RCC 7860 (cell line): Measurements from ENCODE around the gene ZNF519.
"Not testable (repeated sequence)": the region's sequence is repeated elsewhere in the genome, so short reads cannot be mapped to it uniquely, and the experiment has no call there.

ENCODE experiments used
- DNase-seq: peaks from one replicate; pipeline ENCODE4 v3.0.0-alpha.2; 2015; ENCODE audit warnings: low spot score
- FAIRE-seq: peaks from 2 replicates; lab custom pipeline; 2012; peaks lifted over from hg19 to GRCh38; lab: Jason Lieb, UNC

The ZNF519 gene

DNA sequence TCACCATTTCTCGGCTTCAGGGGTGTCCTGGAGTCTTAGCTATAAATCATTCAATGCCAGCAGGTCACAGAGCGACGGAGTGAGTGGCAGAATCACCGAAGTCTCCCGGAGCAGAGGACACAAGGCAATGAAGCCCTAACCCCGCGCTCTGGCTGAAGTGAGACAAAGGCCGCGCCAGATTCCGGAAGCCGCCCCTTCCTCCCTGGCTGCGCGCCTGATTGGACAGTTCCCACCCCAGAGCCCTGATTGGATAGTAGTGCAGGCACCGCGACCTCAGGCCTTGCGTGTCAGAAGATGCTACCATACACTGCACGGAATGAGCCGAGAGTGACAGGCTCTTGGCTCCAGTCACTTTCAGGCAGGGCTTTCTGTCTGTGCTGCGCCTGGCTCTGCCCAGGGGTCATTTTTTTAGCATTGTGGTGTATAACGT is at the start of gene ZNF519:
TSS of gene ZNF519 (minus strand) at position 165 of the 430 bp plus-strand sequence. CDS start at position 7, 158 bp downstream.
- FAIRE-seq (peak; percentile 83), DNase-seq (peak; percentile 87)

DNA sequence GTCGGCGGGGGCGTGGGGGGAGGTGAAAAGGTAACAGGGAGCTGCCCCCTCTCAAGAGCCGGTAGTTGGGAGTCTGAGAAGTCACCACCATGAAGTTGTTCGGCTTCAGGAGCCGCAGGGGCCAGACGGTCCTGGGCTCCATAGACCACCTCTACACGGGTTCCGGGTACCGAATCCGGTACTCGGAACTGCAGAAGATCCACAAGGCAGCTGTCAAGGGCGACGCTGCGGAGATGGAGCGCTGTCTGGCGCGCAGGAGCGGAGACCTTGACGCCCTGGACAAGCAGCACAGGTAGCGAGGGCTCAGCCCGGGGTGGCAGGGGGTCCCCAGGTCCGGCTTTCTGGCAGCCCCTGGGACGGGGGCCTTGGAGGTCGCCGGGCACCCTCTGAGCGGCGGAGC is 47.1 kb upstream of the ZNF519 start:
- FAIRE-seq (no peak), DNase-seq (no peak)

DNA sequence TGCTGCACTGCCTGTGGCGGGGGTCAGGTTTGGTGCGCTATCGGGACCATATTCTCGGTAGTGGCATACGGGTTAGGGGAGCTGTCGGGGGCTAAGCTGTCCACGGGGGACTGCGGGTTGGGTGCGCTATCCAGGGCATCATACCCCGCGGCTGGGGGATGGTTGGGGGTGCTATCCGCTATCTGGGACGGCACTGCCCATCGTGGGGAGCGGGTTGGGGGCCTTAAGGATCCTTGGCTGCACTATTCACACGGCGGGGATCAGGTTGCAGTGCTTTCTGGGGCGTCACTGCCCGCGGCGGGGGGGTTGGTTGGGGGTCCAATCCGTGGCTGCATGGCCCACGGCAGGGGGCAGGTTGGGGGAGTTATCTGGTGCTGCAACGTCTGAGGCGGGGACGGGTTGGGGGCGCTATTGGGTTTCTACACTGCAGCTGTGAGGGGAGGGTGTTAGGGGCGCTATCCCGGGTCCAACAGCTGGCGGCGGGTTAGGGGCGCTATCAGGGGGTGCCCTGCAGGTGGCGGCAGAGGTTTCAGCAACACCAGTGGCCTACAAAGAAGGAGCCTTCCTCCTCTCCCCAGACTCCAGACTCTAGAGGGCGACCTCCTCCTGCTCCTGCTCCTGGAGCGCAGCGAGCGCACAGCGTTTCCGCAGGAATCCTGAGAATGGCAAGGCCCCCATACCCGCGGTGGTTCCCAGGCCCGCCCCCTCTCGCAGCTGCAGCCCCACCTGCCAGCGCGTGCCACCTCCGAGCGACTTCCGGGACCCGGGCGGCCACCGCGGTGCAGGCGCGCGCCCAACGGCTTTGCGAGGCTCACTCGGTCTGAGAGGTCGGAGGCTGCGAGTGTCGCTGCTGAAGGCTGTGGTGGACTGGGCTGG is 46.3 kb upstream of the ZNF519 start:
- FAIRE-seq: not testable (repeated sequence)
- DNase-seq: peak; percentile 72

DNA sequence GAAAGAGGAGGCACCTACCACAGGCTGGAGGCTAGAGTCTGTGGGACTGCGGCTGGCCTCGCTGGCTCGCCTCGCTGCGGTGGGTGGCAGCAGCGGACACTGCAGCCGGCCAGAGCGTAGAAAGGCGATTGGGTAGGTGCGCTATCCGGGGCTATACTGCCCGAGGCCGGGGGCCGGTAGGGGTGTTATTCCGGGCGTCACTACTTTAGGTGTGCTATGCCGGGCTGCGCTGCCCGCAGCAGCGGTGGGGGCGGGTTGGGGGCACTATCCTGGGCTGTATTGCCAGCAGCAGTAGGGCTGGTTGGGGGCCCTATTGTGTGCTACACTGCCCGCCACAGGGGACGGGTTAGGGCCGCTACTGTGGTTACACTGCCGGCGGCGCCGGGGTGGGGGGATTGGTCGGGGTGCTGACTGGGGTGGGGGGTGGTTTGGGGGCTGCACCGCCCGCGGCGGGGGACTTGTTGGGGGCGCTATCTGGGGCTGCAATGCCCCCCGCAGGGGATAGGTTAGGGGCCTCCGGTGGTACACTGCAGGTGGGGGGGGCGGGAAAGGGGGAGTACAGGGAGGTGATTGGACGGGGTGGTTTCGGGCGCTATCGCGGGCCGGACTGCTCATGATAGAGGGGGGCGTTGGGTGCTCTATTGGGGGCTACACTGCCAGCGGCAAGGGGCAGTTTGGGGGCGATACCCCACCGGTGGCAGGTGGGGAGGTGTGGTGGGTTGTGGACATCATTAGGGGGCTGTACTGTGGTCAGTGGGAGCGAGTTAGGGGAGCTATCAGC is 45.5 kb upstream of the ZNF519 start:
- not testable (repeated sequence) for DNase-seq, FAIRE-seq

DNA sequence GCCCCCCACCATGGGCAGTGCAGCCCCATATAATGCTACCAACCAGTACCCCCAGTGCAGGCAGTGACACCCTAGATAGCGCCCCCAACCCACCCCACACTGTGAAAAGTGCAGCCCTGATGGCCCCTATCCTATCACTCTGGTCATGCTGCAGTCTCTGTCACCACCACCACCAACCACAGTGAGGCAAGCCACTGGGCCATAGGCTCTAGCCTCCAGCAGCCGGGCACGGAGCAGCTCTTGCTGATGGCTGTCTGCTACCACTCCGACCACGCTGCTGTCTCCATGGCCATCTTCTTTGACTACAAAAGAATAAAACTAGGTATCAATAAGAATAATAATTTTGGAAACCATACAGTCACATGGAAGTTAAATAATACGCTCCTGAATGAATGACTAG is 43.2 kb upstream of the ZNF519 start:
- FAIRE-seq, DNase-seq: not testable (repeated sequence)

DNA sequence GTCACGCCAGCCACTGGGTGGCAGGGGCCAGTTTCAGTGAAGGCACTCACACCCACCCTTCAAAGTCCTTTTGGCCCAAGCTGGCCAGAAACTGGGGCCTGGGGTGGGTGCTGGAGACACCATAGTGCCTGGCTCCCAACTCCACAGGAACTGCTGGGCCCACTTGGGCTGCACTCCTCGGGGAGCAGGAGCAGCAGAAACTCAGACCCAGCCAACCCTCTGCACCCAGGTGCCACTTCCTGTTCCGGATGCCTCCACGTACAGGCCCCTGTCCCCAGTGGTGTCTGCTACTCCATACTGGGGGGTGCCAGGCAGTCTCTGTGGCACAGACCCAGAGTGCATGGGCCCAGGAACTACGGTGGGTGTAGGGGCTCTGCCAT is 42.5 kb upstream of the ZNF519 start:
- FAIRE-seq (no peak), DNase-seq (no peak)

DNA sequence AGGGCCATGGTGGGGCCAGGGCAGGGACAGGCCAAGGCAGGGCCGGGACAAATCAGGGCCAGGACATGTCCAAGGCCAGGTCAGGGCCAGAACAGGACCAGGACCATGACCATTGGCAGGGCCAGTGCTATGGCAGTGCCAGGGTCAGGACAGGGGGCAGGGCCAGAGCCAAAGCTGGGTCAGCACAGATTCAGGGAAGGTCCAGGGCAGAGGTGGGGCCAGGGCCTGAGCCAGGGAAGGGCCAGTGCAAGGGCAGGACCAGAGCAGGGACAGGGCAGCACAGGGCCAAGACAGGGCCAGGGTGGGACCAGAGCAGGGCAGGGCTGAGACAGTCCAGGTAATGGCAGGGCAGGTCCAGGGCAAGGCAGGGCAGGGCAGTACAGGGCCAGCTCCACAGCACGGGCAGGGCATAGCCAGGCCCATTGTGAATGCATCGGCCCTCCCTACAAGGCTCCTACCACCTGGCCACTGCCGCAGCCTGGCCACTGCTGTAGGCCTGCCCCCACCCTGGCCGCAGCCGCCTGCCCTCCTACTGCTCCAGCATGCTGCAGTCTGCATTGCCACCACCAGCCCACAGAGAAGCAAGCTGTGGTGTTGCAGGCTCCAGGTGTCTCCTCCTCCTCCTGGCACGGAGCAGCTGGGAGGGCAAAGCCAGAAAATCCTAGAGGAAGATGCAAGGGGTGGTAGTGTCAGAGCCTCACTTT is 41.9 kb upstream of the ZNF519 start:
- DNase-seq, FAIRE-seq: not testable (repeated sequence)

DNA sequence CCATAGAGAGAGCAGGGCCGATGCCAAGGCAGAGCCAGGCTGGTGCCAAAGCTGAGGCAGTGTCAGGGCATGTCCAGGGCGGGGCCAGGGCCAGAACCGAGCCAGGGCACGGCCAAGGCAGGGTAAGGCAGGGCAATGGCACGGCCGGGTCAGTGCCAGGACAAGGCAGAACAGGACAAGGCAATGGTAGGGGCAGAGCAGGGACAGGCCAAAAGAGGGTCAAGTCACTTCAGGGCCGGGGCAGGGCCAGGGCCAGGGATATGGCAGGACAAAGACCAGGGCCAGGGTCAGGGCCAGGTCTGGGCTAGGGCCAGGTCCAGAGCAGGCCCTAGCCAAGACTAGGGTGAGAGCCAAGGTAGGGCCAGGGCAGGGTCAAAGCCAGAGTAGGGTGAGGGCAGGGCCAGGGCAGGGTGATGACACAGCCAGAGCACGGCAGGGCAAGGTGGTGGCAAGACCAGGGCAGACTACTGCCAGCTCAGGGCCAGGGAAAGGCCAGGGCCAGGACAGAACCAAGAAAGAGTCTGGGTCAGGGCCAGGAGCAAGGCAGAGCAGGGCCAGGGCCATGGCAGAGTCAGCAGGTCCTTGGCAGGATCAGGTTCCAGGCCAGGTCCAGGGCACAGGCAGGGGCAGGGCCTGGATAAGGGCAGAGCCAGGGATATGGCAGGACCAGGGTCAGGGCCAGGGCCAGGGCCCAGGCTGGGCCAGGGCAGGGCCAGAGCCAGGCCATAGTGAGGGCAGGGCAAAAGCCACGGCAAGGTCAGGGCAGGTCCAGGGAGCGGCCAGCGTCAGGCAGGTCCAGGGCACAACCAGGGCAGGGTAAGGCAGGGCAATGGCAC is 41.1 kb upstream of the ZNF519 start:
- not testable (repeated sequence) for FAIRE-seq, DNase-seq

DNA sequence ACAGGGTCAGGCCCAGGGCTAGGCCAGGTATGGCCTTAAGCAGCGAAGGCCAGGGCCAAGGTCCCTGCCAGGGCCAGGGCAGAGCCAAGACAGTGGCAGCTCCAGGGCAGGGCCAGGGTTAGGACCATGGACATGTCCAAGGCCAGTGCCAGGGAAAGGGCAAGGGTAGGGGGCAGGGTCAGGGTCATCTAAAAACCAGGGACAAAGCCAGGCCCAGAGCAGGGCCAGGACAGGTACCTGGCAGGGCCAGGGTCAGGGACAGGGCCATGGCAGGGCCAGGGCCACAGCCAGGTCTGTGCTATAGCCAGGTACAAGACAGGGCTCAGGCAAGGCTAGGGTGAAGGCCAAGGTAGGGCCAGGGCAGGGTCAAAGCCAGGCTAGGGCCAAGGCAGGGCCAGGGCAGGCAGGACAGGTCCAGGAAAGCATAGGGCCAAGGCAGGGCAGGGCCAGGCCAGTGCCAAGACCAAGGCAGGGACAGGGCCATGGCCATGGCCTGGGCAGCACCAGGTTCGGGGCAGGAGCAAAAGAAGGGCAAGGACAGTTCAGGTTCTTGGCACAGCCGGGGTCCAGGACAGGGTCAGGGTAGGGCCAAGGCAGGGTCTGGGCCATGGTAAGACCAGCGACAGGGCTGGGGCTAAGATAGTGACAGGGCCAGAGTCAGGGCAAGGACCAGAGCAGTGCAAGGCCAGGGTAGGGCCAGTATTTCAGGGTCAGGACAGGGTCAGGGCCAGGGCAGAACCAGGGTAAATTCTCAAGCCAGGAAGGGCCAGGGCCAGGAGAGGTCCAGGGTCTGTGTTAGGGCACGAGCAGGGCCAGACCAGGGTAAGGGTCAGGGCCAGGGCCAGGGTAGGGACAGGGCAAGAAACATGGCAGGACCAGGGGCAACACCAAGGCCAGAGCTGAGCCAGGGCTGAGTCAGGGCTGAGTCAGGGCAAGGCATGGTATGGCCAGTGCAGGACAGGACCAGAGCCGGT is 40.2 kb upstream of the ZNF519 start:
- not testable (repeated sequence) for FAIRE-seq, DNase-seq

DNA sequence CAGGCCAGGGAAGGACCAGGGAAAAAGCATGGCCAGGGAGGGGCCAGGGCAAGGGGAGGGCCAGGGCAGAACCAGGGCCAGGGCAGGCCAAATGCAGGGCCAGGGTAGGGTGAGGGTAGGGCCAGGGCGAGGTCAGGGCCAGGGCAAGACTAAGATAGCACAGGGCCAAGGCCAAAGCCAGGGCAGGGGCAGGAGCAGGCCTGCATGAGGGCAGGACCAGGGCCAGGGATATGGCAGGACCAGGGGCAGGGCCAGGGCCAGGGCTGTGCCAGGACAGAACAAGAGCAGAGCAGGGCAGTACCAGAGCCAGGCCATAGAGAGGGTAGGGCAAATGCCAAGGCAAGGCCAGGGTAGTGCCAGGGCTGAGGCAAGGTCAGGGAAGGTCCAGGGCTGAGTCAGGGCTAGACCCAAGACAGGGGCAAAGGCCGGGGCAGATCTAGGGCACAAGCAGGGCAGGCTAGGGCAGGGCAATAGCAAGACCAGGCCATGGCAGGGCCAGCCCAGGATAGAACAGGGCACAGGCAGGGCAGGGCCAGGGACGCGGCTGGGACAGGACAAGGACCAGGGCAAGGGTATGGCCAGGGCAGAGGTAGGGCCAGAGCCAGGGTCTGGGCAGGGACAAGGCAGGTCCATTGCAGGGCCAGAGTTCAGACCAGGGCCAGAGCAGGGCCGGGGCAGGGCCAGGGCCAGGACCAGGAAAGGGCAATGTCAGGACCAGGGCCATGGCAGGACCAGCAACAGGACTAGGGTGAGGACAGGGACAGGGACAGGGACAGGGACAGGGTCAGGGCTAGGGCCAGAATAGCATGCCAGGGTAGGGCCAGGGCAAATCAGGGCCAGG is 39.3 kb upstream of the ZNF519 start:
- not testable (repeated sequence) for DNase-seq, FAIRE-seq

DNA sequence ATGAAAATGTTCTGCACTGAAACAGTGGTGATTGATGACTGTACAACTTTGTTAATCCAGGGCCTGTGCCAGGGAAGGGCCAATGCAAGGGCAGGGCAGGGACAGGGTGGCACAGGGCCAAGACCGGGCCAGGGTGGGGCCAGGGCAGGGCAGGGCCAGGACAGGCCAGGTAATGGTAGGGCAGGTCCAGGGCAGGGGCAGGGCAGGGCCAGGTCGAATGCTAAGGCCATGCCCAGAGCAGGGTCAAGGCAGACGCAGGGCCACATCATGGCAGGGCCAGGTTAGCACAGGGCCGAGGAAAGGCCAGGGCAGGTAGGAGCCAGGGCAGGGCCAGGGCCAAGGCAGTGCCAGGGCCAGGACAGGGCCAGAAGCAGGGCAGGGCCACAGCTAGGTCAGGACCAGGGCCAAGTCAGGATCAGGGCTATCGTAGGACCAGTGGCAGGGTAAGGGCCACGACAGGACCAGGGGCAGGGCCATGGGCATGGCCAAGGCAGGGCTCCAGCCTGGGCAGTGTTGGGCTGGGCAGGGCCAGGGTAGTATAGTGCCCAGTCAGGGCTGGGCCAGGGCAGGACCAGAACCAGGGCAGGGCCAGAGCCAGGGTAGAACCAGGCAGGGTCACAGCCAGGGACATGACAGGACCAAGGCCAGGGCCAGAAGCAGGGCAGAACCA is 38.3 kb upstream of the ZNF519 start:
- FAIRE-seq, DNase-seq: not testable (repeated sequence)

DNA sequence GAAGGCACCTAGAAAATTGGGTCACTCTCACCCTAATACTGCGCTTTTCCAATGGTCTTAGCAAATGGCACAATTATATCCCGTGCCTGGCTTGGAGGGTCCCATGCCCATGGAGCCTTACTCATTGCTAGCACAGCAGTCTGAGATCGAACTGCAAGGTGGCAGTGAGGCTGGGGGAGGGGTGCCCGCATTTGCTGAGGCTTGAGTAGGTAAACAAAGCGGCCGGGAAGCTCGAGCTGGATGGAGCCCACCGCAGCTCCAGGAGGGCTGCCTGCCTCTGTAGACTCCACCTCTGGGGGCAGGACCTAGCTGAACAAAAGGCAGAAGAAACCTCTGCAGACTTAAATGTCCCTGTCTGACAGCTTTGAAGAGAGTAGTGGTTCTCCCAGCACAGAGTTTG is 30.7 kb upstream of the ZNF519 start:
- DNase-seq, FAIRE-seq: not testable (repeated sequence)

DNA sequence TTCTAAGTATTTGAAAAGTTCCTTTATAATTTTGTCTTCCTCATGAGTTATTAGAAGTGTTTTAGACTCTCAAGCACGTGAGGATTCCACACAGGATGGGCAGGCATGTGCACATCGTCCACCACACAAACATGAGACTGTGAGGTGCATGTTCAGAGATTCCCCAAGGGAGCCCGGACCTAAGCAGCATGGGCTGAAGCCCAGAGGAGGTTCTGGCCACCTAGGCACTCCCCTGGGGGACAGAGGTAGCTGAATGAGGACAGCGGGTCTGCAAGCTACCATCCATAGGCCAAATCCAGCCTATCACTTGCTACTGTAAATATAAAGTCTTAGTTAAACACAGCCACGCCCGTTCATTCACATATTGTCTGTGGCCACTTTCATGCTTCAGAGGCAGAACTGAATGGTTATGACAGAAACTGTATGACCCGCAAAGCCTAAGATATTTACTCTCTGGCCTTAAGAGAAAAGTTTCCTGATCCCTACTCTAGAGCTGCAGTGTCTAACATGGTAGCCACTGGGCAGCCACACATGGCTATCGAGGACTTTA is 19.4 kb upstream of the ZNF519 start:
- not testable (repeated sequence) for DNase-seq, FAIRE-seq

DNA sequence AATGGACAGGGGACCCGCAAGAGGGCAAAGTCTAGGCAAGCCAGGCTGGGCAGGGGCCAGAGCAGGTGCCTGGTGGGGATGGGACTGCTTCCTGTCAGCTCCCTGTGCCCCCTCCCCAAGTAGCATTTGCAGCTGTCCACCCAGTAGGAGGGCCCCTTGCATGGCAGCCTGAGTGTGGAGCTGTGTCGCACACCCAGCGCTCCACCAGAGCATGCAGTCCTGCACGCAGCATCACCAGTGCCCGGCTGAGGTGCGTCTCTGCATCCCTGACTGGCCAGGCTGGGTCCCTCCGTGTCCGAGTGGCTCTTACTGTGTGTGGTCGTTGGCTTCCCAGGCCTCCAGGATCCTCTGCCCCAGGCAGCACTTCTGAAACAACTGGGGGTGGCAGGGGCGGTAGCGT is 18.5 kb upstream of the ZNF519 start:
- DNase-seq, FAIRE-seq: not testable (repeated sequence)

DNA sequence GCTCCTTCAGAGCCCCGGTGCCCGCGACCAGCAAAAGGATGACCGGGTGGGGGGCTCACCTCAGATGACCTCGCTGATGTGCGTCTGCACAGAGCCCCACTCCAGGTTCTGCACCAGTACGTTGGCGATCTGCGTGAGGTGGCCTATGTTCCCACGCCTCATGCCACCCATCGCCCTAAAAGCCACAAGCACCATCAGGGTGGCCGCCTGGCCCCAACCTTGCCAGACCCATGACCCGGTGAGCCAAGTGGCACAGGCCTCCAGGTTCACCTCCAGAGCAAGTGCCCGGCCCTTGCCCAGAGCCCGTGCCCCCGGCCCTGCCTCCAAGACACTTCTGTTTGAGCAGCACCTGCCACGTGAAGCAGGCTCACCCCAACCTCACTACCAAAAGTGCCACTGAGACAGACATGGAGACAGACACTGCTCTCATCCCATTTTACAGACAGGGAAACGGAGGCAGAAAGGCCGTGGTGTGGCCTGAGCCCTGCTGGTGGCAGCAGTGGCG is 17.7 kb upstream of the ZNF519 start:
- FAIRE-seq: not testable (repeated sequence)

DNA sequence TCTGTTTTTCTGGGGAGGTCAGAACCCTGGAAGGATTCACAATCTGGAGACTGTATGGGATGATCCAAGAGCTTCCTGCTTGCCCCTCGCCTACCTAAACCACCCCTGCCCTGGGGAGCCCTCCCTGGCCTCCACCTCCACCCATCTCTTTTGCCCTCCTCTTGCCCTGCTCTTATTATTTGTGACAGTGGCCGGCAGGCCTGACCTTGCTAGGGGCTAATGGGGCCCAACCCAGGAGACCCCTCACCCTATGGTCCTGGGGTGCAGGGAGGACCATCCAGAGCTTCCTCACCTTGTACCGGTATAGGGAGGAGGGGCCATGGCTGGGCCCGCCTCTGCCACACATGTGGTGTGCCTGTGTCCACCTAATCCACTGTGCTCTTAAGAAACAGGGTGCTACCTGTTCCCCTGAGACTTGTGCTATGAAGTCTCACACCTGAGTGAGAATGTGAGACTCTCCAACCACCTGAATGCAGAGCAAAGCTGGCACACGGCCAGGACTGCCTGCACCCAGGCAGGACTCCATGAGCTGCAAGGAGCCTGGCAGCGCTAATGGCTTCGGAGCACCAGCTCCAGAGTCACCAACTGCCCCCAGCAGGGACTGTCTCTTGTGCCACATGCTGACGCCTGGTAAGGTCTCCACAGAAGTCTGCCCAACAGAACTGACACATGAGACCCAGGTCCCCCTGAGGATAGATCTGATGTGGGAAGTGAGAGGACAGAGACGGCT is 17.1 kb upstream of the ZNF519 start:
- DNase-seq, FAIRE-seq: not testable (repeated sequence)

More for the DNA sequence above, 17.7 kb upstream of the ZNF519 start:
- not testable (repeated sequence) for DNase-seq
